SK-N-SH treated with all-trans-retinoic acid at 6 μM for 48 hours (cell line): ENCODE measurements around the gene DPP9.

ENCODE experiments used
- ZFP30 ChIP-seq: fragments of 450-650 bp; formaldehyde crosslinking; IDR thresholded peaks from 2 replicates; pipeline ENCODE4 v1.5.0; 2022; ENCODE audit warnings: mild to moderate bottlenecking, moderate library complexity
- ZNF8 ChIP-seq: fragments of 450-650 bp; formaldehyde crosslinking; IDR thresholded peaks from 2 replicates; pipeline ENCODE4 v1.5.0; 2020; ENCODE audit warnings: mild to moderate bottlenecking, moderate library complexity
- TF ChIP-seq, protein P1 (sequence below): fragments of 250-450 bp; sonication (Bioruptor Pico); IDR thresholded peaks from 2 replicates; pipeline ENCODE4 v1.8.0; 2021; ENCODE audit warnings: low read depth, mild to moderate bottlenecking, moderate library complexity, borderline replicate concordance

GRCh38 chr19:4660993-4661392, 62.6 kb downstream of the DPP9 start:
- TF ChIP-seq, protein P1, sequence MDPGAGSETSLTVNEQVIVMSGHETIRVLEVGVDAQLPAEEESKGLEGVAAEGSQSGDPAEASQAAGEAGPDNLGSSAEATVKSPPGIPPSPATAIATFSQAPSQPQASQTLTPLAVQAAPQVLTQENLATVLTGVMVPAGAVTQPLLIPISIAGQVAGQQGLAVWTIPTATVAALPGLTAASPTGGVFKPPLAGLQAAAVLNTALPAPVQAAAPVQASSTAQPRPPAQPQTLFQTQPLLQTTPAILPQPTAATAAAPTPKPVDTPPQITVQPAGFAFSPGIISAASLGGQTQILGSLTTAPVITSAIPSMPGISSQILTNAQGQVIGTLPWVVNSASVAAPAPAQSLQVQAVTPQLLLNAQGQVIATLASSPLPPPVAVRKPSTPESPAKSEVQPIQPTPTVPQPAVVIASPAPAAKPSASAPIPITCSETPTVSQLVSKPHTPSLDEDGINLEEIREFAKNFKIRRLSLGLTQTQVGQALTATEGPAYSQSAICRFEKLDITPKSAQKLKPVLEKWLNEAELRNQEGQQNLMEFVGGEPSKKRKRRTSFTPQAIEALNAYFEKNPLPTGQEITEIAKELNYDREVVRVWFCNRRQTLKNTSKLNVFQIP = no peak
- TF ChIP-seq ZFP30 (CRISPR knock-in tag) (no peak), ZNF8 (CRISPR knock-in tag) (no peak)
